Measurements from ENCODE around the gene FAM222A.

FAM222A gene

DNA sequence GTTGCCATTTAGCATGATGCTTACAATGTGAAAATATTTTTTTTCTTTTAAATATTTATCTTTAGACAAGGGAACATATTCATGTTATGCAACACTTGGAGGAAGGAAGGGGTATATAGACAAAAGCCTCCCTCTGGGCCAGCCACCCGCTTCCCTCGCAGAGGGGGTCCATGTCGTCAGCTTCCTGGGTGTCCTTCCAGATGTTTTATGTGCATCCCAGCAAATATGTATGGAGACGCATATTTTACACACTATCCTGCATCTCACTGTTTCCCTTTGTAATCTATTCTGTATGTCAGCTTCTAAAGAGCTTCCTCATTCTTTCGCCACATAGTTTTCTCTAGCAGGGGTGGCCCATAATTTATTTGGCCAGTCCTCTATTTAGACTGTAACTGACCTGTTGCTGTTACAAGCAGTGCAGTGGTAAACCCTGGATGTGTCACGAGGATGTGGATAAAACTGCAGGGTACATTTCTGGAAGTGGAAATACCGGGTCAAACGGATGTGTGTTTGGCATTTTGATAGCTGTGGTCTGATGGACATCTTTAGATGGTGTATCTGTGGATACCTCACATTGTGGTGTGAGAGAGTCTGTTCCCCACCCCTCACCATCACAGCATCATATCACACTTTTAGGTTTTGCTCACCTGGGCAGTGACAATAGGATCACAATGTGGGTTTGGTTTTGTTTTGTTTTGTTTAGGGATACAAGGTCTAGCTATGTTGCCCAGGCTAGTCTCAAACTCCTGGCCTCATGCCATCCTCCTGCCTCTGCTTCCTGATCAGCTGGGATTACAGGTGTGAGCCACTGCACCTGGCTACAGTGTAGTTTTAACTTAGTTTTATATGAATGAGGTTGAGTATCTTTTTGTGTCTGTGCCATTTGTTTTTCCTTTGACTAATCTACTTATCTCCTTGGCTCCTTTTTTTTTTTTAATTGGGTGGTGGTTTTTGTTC lies 31.6 kb downstream of the FAM222A start:
- H3K27me3 ChIP-seq (ENCODE audit: control insufficient read depth, insufficient read depth, low read length), result no peaks in the 10 kb centered on the region
- no peak overlapping the region for H3K4me3 ChIP-seq (ENCODE audit: low read length)
- H3K27ac ChIP-seq (ENCODE audit: low read length), result no peak overlapping the region
- no peak overlapping the region for H3K9ac ChIP-seq (ENCODE audit: low read length)
- H3K9me3 ChIP-seq (ENCODE audit: control insufficient read depth, low read depth, low read length), result no peaks in the 10 kb centered on the region
- no peaks in the 10 kb centered on the region for H3K36me3 ChIP-seq (ENCODE audit: control insufficient read depth, low read depth, low read length)
- H3K4me1 ChIP-seq (ENCODE audit: control insufficient read depth, low read depth, low read length), result no peaks in the 10 kb centered on the region

DNA sequence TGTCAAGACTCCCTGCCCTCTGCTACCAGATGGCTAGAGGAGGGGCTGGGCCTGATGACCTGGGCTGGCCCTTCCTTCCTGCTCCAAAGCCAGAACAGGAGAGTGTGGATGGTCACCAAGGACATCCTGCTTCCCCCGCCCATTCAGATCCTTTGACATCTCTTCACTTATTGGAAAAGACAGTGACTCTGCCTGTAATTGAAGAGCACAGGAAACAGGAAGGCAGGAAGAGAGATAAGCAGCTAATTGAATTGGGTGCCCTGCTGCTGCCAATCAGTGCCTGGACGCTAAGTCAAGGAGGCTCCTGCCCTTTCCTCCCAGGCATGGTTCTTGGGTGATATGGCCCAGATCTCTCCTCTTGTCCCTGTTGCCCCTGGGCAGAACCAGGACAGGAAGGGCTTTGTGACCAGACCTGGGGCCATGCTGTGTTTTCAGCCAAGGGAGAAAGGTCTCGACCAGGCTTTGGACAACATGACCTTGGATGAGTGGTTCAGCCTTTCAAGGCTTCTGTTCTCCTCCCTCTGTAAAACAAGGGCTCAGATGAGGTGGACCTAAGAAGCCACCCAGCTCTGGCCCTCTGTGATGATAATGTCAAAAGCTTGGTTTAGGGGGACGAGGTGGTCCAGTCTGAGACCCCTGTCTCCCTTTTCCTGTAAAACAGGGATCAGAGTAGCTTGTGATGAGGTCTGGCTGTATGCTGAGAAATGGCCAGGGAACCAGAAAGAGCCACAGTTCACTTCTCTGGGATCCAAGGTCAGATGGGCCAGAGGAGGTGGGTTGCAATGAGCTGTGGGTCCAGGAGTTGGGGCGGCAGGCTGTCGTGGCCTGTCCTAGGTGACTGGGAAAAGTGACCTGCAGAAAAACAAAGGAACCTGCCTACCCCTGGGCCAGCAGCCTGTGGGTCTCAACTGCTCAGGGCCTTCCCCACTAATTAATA lies 38.8 kb downstream of the FAM222A start:
- H3K27ac ChIP-seq (ENCODE audit: low read length), result no peak overlapping the region
- no peaks in the 10 kb centered on the region for H3K4me1 ChIP-seq (ENCODE audit: control insufficient read depth, low read depth, low read length)
- H3K36me3 ChIP-seq (ENCODE audit: control insufficient read depth, low read depth, low read length), result no peaks in the 10 kb centered on the region
- H3K27me3 ChIP-seq (ENCODE audit: control insufficient read depth, insufficient read depth, low read length), result no peaks in the 10 kb centered on the region
- H3K9ac ChIP-seq (ENCODE audit: low read length), result no peak overlapping the region
- no peak overlapping the region for H3K4me3 ChIP-seq (ENCODE audit: low read length)
- no peaks in the 10 kb centered on the region for H3K9me3 ChIP-seq (ENCODE audit: control insufficient read depth, low read depth, low read length)

DNA sequence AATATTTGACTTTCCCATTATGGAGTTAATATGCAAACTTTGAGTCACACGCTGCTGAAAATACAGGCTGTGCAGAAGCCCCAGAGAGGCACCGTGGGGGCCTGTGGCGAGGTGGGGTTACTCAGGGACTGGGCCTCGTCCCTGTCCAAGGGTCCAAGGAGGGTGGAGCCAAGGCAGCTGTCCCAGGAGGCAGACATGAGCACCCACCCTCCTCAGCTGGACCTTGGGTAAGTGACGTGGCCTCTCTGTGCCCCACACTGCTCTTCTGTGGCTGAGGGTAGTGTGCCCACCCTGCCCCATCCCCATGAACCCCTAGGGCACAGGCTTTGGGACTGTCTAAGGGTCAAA lies 39.4 kb downstream of the FAM222A start:
- Histone ChIP-seq H3K27ac (ENCODE audit: low read length) (no peak overlapping the region), H3K9ac (ENCODE audit: low read length) (no peak overlapping the region), H3K27me3 (ENCODE audit: control insufficient read depth, insufficient read depth, low read length) (no peaks in the 10 kb centered on the region), H3K9me3 (ENCODE audit: control insufficient read depth, low read depth, low read length) (no peaks in the 10 kb centered on the region), H3K4me3 (ENCODE audit: low read length) (no peak overlapping the region), H3K36me3 (ENCODE audit: control insufficient read depth, low read depth, low read length) (no peaks in the 10 kb centered on the region), H3K4me1 (ENCODE audit: control insufficient read depth, low read depth, low read length) (no peaks in the 10 kb centered on the region)

- H3K9me3 ChIP-seq (ENCODE audit: control insufficient read depth, low read depth, low read length), result no peaks in the 10 kb centered on the region
- H3K4me1 ChIP-seq (ENCODE audit: control insufficient read depth, low read depth, low read length), result no peaks in the 10 kb centered on the region
- no peaks in the 10 kb centered on the region for H3K36me3 ChIP-seq (ENCODE audit: control insufficient read depth, low read depth, low read length)
- no peak overlapping the region for H3K27ac ChIP-seq (ENCODE audit: low read length)
- H3K4me3 ChIP-seq (ENCODE audit: low read length), result no peak overlapping the region
- H3K27me3 ChIP-seq (ENCODE audit: control insufficient read depth, insufficient read depth, low read length), result no peaks in the 10 kb centered on the region
- H3K9ac ChIP-seq (ENCODE audit: low read length), result no peak overlapping the region
These were observed 40.3 kb downstream of the FAM222A start for GRCh38 chr12:109753959-109754358.

DNA sequence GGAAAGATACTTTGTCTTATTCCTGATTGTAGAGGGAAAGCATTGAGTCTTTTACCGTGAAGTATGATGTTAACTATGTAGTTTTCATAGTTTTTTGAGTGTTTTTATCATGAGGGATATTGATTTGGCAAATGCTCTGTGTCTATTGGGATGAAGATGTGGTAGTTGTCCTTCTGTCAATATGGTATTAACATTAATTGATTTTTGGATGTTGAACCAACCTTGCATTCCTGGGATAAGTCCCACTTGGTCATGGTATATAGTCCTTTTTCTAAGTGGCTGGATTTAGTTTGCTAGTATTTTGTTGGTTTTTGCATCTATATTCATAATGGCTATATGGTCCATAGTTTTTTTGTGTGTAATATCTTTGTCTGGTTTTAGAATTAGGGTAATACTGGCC lies 42.8 kb downstream of the FAM222A start:
- Histone ChIP-seq H3K9me3 (ENCODE audit: control insufficient read depth, low read depth, low read length) (no peaks in the 10 kb centered on the region), H3K27me3 (ENCODE audit: control insufficient read depth, insufficient read depth, low read length) (no peaks in the 10 kb centered on the region), H3K4me3 (ENCODE audit: low read length) (no peak overlapping the region), H3K27ac (ENCODE audit: low read length) (no peak overlapping the region), H3K9ac (ENCODE audit: low read length) (no peak overlapping the region), H3K36me3 (ENCODE audit: control insufficient read depth, low read depth, low read length) (no peaks in the 10 kb centered on the region), H3K4me1 (ENCODE audit: control insufficient read depth, low read depth, low read length) (no peaks in the 10 kb centered on the region)

- Histone ChIP-seq H3K9me3 (ENCODE audit: control insufficient read depth, low read depth, low read length) (no peaks in the 10 kb centered on the region), H3K36me3 (ENCODE audit: control insufficient read depth, low read depth, low read length) (no peaks in the 10 kb centered on the region), H3K9ac (ENCODE audit: low read length) (no peak overlapping the region), H3K4me1 (ENCODE audit: control insufficient read depth, low read depth, low read length) (no peaks in the 10 kb centered on the region), H3K4me3 (ENCODE audit: low read length) (no peak overlapping the region), H3K27ac (ENCODE audit: low read length) (no peak overlapping the region), H3K27me3 (ENCODE audit: control insufficient read depth, insufficient read depth, low read length) (no peaks in the 10 kb centered on the region)
These were observed 44.1 kb downstream of the FAM222A start for GRCh38 chr12:109757671-109758265.

GRCh38 chr12:109758426-109759420 lies 45.1 kb downstream of the FAM222A start:
- H3K9ac ChIP-seq (ENCODE audit: low read length), result no peak overlapping the region

GRCh38 chr12:109759595-109759994 lies 46.0 kb downstream of the FAM222A start:
- no peaks in the 10 kb centered on the region for H3K27me3 ChIP-seq (ENCODE audit: control insufficient read depth, insufficient read depth, low read length)
- no peak overlapping the region for H3K27ac ChIP-seq (ENCODE audit: low read length)
- H3K9ac ChIP-seq (ENCODE audit: low read length), result no peak overlapping the region
- no peaks in the 10 kb centered on the region for H3K9me3 ChIP-seq (ENCODE audit: control insufficient read depth, low read depth, low read length)
- H3K4me3 ChIP-seq (ENCODE audit: low read length), result no peak overlapping the region
- no peaks in the 10 kb centered on the region for H3K36me3 ChIP-seq (ENCODE audit: control insufficient read depth, low read depth, low read length)
- H3K4me1 ChIP-seq (ENCODE audit: control insufficient read depth, low read depth, low read length), result no peaks in the 10 kb centered on the region

More at GRCh38 chr12:109758426-109759420, 45.1 kb downstream of the FAM222A start:
- Histone ChIP-seq H3K27ac (ENCODE audit: low read length) (no peak overlapping the region), H3K36me3 (ENCODE audit: control insufficient read depth, low read depth, low read length) (no peaks in the 10 kb centered on the region), H3K4me1 (ENCODE audit: control insufficient read depth, low read depth, low read length) (no peaks in the 10 kb centered on the region), H3K4me3 (ENCODE audit: low read length) (no peak overlapping the region), H3K27me3 (ENCODE audit: control insufficient read depth, insufficient read depth, low read length) (no peaks in the 10 kb centered on the region), H3K9me3 (ENCODE audit: control insufficient read depth, low read depth, low read length) (no peaks in the 10 kb centered on the region)

GRCh38 chr12:109760031-109760929 lies 46.7 kb downstream of the FAM222A start:
- H3K9ac ChIP-seq (ENCODE audit: low read length), result no peak overlapping the region
- H3K36me3 ChIP-seq (ENCODE audit: control insufficient read depth, low read depth, low read length), result no peaks in the 10 kb centered on the region
- H3K9me3 ChIP-seq (ENCODE audit: control insufficient read depth, low read depth, low read length), result no peaks in the 10 kb centered on the region
- H3K4me1 ChIP-seq (ENCODE audit: control insufficient read depth, low read depth, low read length), result no peaks in the 10 kb centered on the region
- H3K4me3 ChIP-seq (ENCODE audit: low read length), result no peak overlapping the region
- H3K27me3 ChIP-seq (ENCODE audit: control insufficient read depth, insufficient read depth, low read length), result no peaks in the 10 kb centered on the region
- H3K27ac ChIP-seq (ENCODE audit: low read length), result no peak overlapping the region
